Muscle of leg (tissue), 11 donors: ENCODE measurements around the gene PTK6. TPM values are rescaled to one million over a fixed set of nuclear protein-coding genes. Genes with fewer than 3 reads are reported as not detected.

ENCODE experiments used
- DNase-seq: peaks from one replicate; pipeline ENCODE4 v3.0.0; 2013
- H3K27ac ChIP-seq: one replicate; pipeline ENCODE4 v1.5.1; 2013; ENCODE audit warnings: mild to moderate bottlenecking, low read length, control low read depth
- H3K27me3 ChIP-seq: one replicate; pipeline ENCODE4 v1.6.1; 2013; ENCODE audit warnings: low read length; ENCODE audit not compliant: control insufficient read depth, insufficient read depth
- H3K36me3 ChIP-seq: one replicate; pipeline ENCODE4 v1.6.1; 2013; ENCODE audit warnings: low read length; ENCODE audit not compliant: control insufficient read depth, insufficient read depth
- H3K4me1 ChIP-seq: one replicate; pipeline ENCODE4 v1.6.1; 2013; ENCODE audit warnings: low read length; ENCODE audit not compliant: control insufficient read depth, insufficient read depth
- H3K4me3 ChIP-seq: one replicate; pipeline ENCODE4 v1.5.1; 2013; ENCODE audit warnings: low read length, control low read depth
- H3K9me3 ChIP-seq: replicated peaks from 2 replicates; pipeline ENCODE4 v1.6.1; 2013; ENCODE audit warnings: low read depth, low read length; ENCODE audit not compliant: control insufficient read depth
- WGBS: methylation state at CpG from one replicate; pipeline ENCODE4 v1.1.5; 2013; ENCODE audit warnings: missing lambda C conversion rate; ENCODE audit not compliant: insufficient coverage; 5-methylcytosine and 5-hydroxymethylcytosine counted together
- polyA plus RNA-seq, 8 donors: library from polyadenylated mRNA; unstranded; fragments of 120-200 nt; gene quantifications; one replicate each; pipeline versions ENCODE4 v1.2.1 to v1.2.3, GENCODE V29; 2013; ENCODE audit warnings: inconsistent platforms in 1 of 8, low replicate concordance in 1 of 8; ENCODE audit not compliant: insufficient read length in 8 of 8, insufficient read depth in 1 of 8
- total RNA-seq: library from RNA; stranded (reverse); fragments of 120-200 nt; gene quantifications from one replicate; pipeline ENCODE4 v1.2.4, GENCODE V29; 2013

PTK6 gene
- total and polyA plus RNA-seq, 9 donors: 0.08 to 0.61 (median 0.34) TPM; not detected in 1

DNA sequence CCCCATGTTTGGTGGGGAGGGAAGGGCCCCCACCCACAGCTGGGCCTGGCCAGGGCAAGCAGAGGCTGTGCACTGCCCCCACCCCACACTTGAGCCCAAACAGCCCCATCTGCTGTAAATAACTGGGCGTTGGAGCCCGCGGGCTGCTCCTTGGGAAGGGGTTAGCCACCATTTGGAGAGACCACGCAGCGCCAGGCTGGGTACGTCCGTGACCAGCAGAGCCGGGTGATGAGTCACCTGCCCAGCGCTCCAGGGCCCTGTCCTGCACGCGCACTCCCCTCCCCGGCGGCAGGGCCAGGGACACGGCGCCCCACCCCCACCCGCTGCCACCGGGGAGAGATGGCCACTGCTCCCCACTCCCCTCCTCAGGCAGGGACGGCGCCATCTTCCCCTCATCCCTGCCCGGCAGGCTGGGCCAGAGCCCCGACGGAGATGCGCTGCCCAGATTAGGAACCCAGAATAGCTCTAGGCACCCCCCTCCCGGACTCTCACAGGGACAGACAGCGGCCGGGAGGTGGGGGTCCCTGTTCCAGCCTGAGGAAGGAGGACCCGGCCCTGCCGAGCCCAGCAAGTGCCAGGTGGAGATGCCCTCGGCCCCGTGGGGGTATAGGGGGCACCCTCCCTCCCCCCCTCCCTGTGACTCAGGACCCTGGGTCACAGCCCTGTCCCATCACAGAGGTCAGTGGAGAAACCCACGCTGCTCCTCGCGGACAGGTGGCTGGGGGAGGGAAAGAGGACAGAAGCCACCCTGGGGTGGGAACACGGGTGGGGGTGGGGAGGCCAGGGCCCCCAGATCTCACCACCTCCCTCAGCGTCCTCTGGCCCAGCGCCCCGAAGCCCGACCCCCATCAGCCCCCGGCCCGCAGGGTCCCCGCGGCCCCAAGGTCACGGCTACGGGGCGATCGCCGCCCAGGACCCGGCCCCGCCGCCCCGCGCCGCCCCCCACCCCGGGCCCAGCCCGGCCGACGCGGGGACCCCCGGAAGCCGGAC lies 38.9 kb downstream of the PTK6 start:
- 9% methylated on average over 37 of the region's 60 CpGs for WGBS
- Histone ChIP-seq H3K27me3 (peaks cover 58% of the 10 kb centered on the region), H3K9me3 (no peaks in the 10 kb centered on the region), H3K36me3 (peaks cover 13% of the 10 kb centered on the region), H3K27ac (peak overlapping the region; percentile 82), H3K4me1 (peaks cover 61% of the 10 kb centered on the region), H3K4me3 (peak overlapping the region; percentile 55)
- no peak for DNase-seq

DNA sequence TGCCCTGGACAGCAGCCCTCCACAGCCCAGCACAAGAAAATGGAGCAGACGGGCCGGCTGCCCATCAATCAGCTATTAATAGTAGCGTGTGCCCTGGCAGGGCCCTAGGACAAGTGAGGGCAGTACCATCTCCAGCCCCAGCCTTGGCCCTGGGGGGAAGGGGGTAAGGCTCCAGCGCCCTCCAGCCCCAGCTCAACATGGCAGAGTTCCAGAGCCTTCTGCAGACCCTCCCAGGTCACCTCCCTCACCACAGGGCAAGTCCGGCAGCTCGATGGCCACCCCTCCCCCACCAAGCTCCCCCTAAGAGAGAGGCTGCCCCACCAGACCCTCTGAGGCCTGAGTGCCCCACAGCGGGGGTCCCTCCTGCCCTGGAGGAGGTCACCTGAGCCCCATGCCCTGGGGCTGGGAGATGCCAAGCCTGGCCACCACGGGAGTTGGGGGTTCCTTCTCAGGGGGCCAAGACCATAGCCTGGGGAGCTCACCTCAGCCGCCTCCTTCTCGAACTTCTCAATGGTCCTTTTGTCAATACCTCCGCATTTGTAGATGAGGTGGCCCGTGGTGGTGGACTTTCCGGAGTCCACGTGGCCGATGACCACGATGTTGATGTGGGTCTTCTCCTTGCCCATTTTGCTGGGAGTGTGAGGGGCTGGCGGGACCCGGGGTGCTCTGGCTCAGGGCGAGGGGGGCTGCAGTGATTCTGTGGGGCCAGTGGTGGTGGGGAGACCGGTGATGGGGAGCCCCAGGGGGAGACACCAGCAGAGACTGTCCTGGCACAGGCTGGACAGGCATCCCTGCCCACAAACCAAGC lies 39.8 kb downstream of the PTK6 start:
- 73% methylated on average over 11 of the region's 20 CpGs for WGBS
- no peak for DNase-seq
- peaks cover 54% of the 10 kb centered on the region for H3K4me1 ChIP-seq
- peak overlapping the region; percentile 55 for H3K4me3 ChIP-seq
- no peaks in the 10 kb centered on the region for H3K9me3 ChIP-seq
- H3K27ac ChIP-seq: peak overlapping the region; percentile 82
- peaks cover 21% of the 10 kb centered on the region for H3K36me3 ChIP-seq
- peaks cover 60% of the 10 kb centered on the region for H3K27me3 ChIP-seq

DNA sequence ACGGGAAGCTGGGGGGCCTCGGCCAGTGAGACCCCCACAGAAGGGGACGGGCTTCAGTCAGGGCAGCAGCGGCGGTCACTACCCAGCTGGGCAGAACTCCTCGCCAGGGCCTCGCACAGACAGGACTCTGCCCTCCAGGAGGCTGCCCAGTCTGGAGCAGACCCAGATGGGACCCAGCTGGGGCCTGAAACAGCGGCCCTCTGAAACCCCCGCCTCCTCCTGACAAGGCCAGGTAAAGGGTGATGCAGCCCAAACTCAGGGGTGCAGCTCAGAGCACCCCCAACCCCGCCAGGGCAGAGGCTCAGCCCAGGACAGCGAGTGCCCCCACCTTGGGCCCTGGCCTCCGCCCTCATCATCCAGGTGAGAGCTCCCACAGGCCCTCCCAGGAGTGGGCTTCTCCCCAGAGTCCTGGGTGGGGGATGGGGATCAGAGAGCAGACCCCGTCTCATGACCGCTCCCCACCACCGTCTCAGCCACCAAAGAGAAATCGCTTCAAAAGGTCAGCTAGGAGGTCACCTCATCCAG lies 40.5 kb downstream of the PTK6 start:
- no peak for DNase-seq
- WGBS: 45% methylated on average over 10 of the region's 16 CpGs
- Histone ChIP-seq H3K27ac (peak overlapping the region; percentile 42), H3K36me3 (peaks cover 22% of the 10 kb centered on the region), H3K27me3 (peaks cover 56% of the 10 kb centered on the region), H3K4me3 (peak overlapping the region; percentile 55), H3K4me1 (peaks cover 48% of the 10 kb centered on the region), H3K9me3 (no peaks in the 10 kb centered on the region)

DNA sequence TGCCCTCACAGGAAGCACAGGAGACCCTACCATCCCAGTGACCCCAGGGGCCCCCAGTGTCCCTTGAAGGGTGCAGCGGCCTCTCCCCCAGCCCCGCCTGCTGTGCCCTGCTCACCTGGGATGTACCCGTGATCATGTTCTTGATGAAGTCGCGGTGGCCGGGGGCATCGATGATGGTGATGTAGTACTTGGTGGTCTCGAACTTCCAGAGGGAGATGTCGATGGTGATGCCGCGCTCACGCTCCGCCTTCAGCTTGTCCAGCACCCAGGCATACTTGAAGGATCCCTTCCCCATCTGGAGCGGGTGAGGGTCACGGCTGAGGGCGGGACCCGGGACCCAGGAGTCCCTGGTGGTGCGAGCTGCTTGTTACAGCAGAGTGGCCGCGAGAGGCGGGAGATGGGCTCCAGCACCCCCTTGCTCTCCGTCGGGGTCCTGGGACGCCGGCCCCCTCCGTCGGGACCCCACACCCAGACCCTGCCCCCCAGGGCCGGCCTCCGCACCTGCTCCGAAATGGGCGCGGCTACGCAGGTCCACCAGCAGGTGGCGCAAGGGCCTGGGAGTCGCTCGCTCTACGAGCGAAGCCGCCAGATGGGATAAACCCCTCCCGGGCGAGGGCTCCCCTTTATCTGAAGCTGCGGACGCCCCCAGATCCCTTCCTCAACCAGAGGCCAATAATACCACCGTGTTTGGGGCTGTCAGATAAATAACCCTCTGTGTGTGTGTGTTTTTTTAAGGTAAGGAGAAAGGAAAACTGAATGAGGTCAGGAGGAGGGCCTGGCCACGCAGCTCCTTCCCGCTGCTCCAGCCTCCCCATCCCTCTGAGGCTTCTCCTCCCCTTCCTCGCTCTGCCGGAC lies 41.2 kb downstream of the PTK6 start:
- peaks cover 42% of the 10 kb centered on the region for H3K4me1 ChIP-seq
- H3K36me3 ChIP-seq: peaks cover 22% of the 10 kb centered on the region
- H3K4me3 ChIP-seq: peak overlapping the region; percentile 18
- H3K27ac ChIP-seq: no peak overlapping the region
- peak; percentile 59 for DNase-seq
- no peaks in the 10 kb centered on the region for H3K9me3 ChIP-seq
- H3K27me3 ChIP-seq: peaks cover 53% of the 10 kb centered on the region
- WGBS: 15% methylated on average over 24 of the region's 48 CpGs

DNA sequence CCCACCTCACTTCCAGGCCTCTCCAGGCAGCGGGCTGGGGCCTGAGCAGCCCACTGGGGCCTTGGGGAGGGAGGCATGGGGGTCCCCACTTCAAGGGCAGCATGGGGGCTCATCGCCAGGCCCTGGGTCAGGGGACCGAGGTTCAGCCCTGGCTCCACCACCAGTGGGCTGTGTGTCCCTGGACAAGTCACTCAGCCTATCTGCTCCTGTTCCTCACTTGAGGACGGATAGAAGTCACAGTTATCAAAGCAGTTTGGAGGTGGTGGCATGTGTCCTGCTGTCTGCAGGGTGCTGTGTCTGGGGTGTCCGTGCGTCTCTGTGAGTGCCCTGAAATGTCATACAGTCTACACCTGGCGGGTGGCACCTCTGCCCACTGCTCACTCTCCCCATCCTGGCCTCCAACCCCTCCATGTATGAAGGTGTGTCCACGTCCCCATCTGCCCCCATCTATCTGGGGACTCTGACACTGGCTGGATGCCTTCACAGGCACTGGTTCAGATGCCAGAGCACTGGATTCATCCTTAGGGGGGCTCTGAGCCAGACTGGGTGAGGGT lies 41.9 kb downstream of the PTK6 start:
- WGBS: 75% methylated on average over 7 of the region's 8 CpGs
- H3K27ac ChIP-seq: no peak overlapping the region

DNA sequence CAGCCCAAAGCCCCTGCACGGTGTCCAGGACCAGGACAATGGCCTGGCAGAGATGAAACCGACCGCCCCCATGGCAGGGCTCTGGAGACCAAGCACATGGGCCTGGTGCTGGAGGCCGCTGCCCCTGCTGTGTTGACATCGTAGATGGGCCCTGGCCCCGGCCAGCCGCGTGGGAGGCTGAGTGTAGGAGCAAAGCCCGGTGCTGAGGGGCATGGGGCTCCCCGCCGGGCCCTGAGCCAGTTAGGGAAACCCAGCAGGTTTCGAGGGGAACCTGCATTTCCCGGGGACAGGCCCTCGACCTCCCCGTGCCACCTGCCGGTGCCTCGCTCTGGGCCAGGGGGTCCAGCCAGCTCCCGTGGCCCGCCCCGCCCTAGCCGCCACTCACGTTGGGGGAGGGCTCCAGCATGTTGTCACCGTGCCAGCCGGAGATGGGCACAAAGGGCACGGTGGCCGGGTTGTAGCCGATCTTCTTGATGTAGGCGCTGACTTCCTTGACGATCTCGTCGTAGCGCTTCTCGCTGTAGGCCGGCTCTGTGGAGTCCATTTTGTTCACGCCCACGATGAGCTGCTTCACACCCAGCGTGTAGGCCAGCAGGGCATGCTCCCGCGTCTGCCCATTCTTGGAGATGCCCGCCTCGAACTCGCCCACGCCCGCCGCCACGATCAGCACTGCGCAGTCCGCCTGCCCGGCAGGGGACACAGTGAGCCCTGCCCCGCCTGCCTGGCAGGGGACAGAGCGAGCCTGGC lies 42.6 kb downstream of the PTK6 start:
- no peak overlapping the region for H3K27ac ChIP-seq
- H3K4me3 ChIP-seq: no peak overlapping the region
- peaks cover 22% of the 10 kb centered on the region for H3K36me3 ChIP-seq
- 82% methylated on average over 51 of the region's 51 CpGs for whole genome bisulfite sequencing
- peaks cover 29% of the 10 kb centered on the region for H3K4me1 ChIP-seq
- DNase-seq: no peak
- peaks cover 55% of the 10 kb centered on the region for H3K27me3 ChIP-seq
- H3K9me3 ChIP-seq: no peaks in the 10 kb centered on the region

More for the DNA sequence above, 41.9 kb downstream of the PTK6 start:
- Histone ChIP-seq H3K9me3 (no peaks in the 10 kb centered on the region), H3K4me1 (peaks cover 36% of the 10 kb centered on the region), H3K27me3 (peaks cover 59% of the 10 kb centered on the region), H3K36me3 (peaks cover 22% of the 10 kb centered on the region), H3K4me3 (no peak overlapping the region)
- no peak for DNase-seq

DNA sequence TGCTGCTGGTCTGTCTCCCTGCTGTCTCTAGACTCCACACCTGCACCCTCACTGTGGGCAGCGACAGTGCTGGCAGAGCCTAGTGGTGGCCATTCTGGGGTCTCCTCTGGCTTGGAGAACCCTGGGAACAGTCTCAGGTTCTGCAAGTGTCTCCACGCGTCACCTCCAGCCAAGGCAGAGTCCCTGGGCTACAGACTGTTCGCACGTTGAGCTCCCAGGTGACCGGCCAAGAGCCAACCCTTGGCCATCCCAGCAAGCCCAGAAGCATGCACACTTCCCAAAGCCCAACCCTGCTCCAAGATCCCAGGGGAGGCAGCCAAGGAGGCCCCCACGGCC lies 43.1 kb downstream of the PTK6 start:
- H3K27me3 ChIP-seq: peaks cover 56% of the 10 kb centered on the region

DNA sequence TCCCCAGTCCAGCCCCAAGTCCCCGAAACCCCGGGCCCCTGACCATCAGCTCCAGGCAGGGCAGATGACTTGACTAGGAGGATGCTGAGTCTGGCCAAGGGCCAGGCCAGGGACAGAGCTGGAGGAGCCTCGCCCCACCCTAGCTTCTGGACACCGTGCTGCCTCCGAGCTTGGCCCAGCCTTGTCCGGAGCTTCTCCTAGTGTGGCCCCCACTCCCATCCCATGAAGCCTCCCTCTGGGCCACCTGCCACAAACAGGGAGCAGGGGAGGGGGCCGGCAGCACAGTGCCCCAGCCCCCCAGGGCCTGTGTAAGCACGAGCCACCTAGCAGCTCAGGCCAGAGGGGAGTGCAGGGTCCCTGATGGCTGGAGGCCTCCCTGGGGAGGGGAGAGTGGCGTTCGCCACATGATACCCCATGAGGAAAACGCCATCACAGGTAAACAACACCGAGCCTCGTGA lies 43.6 kb downstream of the PTK6 start:
- peaks cover 27% of the 10 kb centered on the region for H3K4me1 ChIP-seq
- H3K36me3 ChIP-seq: peaks cover 22% of the 10 kb centered on the region
- H3K27ac ChIP-seq: no peak overlapping the region
- no peaks in the 10 kb centered on the region for H3K9me3 ChIP-seq
- no peak overlapping the region for H3K4me3 ChIP-seq
- WGBS: 71% methylated on average over 12 of the region's 13 CpGs
- peaks cover 60% of the 10 kb centered on the region for H3K27me3 ChIP-seq
- no peak for DNase-seq

More for the DNA sequence above, 43.1 kb downstream of the PTK6 start:
- Histone ChIP-seq H3K9me3 (no peaks in the 10 kb centered on the region), H3K4me3 (no peak overlapping the region), H3K27ac (no peak overlapping the region), H3K36me3 (peaks cover 22% of the 10 kb centered on the region), H3K4me1 (peaks cover 25% of the 10 kb centered on the region)
- WGBS: 61% methylated on average over 7 of the region's 7 CpGs
- DNase-seq: no peak

DNA sequence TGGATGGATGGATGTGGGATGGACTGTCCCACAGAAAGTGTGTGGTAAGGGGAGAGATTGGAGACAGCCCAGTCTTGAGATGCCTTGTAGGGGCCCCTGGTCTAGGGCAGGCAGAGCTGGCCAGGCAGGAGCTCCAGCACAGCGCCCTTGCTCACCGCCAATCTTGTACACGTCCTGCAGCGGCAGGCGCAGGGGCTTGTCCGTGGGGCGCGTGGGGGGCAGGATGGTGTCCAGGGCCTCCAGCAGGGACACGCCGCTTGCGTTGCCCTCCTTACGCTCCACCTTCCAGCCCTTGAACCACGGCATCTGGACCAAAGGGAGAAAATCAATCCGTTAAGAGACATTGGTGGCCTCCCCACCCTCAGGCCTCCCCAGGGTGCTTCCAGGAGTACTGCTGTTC lies 44.2 kb downstream of the PTK6 start:
- Histone ChIP-seq H3K9me3 (no peaks in the 10 kb centered on the region), H3K36me3 (peaks cover 22% of the 10 kb centered on the region), H3K27ac (no peak overlapping the region), H3K4me1 (peaks cover 27% of the 10 kb centered on the region), H3K4me3 (no peak overlapping the region), H3K27me3 (peaks cover 56% of the 10 kb centered on the region)
- DNase-seq: no peak
- 92% methylated on average over 14 of the region's 14 CpGs for WGBS
